ENCODE data around the gene MEF2D. TPM values are rescaled to one million over a fixed set of nuclear protein-coding genes. Genes with fewer than 3 reads are reported as not detected.

MEF2D gene
- polyA plus RNA-seq (8.7 to 11.5 TPM (median 9.3 TPM) in 3 replicates), polyA minus RNA-seq (7.3 to 38.8 TPM (median 10.3 TPM) in 3 replicates)
- polyA plus RNA-seq (2011; ENCODE audit: low read depth): 13.9 TPM
- polyA plus RNA-seq (2011; cell fraction: cytosol; rRNA removed): 9.2 and 17.8 TPM in 2 replicates
- 32.8 and 43.7 TPM in 2 replicates for polyA plus RNA-seq (2011; cell fraction: nucleus; rRNA removed)
- polyA plus RNA-seq (2012; ENCODE audit: low replicate concordance): 19.5 and 20.9 TPM in 2 replicates
- polyA minus RNA-seq (2011; cell fraction: cytosol; rRNA and poly(A)+ RNA removed): 25.7 TPM
- polyA minus RNA-seq (2011; cell fraction: nucleus; rRNA and poly(A)+ RNA removed): 18.3 and 27.6 TPM in 2 replicates

- dilution Hi-C loops (cut with MboI; ENCODE audit: extremely low pct_ligation_motif_present, low sequenced_read_pairs): no loop called here
- FAIRE-seq (no peak), DNase-seq (ENCODE audit: low read depth, low spot score) (no peak)
- peak within 1 kb of the TSS; percentile 98 for H3K27ac ChIP-seq (ENCODE audit: control insufficient read depth, insufficient read depth, low read length)
- H3K27me3 ChIP-seq (ENCODE audit: control insufficient read depth, extremely low read depth, insufficient read depth, low read length): no peaks in the 10 kb centered on the region
- H3K79me2 ChIP-seq (ENCODE audit: control insufficient read depth, insufficient read depth, low read length): peaks cover 49% of the 10 kb centered on the region
- H3K4me3 ChIP-seq (ENCODE audit: control insufficient read depth in 2 of 3, extremely low read depth in 1 of 3, insufficient read depth in 2 of 3, low read depth in 1 of 3, low read length in 3 of 3): peak within 1 kb of the TSS; percentile 86 to 99 (median 91)
- peak within 1 kb of the TSS; percentile 97 for H3K9ac ChIP-seq (ENCODE audit: control insufficient read depth, extremely low read depth, insufficient read depth, low read length)
- H2AFZ ChIP-seq (ENCODE audit: control insufficient read depth, low read length): peak within 1 kb of the TSS; percentile 58
- H4K20me1 ChIP-seq (ENCODE audit: control insufficient read depth, extremely low read depth, insufficient read depth, low read length): peaks cover 24% of the 10 kb centered on the region
- H3K36me3 ChIP-seq (ENCODE audit: control insufficient read depth in 2 of 2, extremely low read depth in 1 of 2, insufficient read depth in 2 of 2, low read length in 2 of 2): peaks cover 3 to 13% of the 10 kb centered on the region in 2 experiments
- H3K9me3 ChIP-seq (ENCODE audit: control insufficient read depth, low read depth, low read length): no peaks in the 10 kb centered on the region
- peaks cover 14% of the 10 kb centered on the region for H3K9me1 ChIP-seq (ENCODE audit: control insufficient read depth, extremely low read depth, insufficient read depth, low read length)
- H3K4me1 ChIP-seq (ENCODE audit: control insufficient read depth, extremely low read depth, insufficient read depth, low read length): peaks cover 66% of the 10 kb centered on the region
- TF ChIP-seq EZH2 (IDR thresholded peaks at IDR 0.05; ENCODE audit: low read length) (no peak), CTCF (optimal IDR thresholded peaks at IDR 0.05 in 1 of 3, IDR thresholded peaks at IDR 0.05 in 1 of 3, conservative IDR thresholded peaks at IDR 0.05 in 1 of 3; ENCODE audit: extremely low read depth in 1 of 3, insufficient read depth in 2 of 3, low read length in 3 of 3) (no peak)
- H3K4me2 ChIP-seq (ENCODE audit: control insufficient read depth, extremely low read depth, insufficient read depth, low read depth, low read length): peak within 1 kb of the TSS; percentile 100
These were observed at the start of gene MEF2D for GRCh38 chr1:156500543-156500792. TSS of gene MEF2D (minus strand) at chr1:156500775. CDS start at chr1:156483292, 17,483 bp downstream.

DNA sequence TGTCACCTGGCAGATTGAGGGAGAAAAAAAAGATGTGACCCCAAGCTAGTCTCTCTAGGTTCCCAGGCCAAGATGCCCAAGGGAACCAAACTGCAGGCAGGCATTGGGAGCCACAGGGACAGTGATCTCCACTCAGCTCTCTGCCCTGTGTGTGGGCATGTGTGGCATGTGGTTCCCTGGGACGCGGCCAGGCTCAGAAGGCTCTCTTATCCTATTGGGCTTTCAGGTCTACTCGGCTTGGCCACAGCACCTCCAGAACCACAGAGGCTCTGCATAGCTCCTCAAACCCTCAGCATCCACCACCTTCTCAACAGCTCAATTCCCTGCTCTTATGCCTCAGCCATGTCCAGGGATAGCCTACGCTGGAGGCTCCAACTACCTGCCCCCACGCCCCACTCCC is 49.8 kb upstream of the MEF2D start:
- dilution Hi-C loops (cut with MboI; ENCODE audit: extremely low pct_ligation_motif_present, low sequenced_read_pairs): no loop called here
- H4K20me1 ChIP-seq (ENCODE audit: control insufficient read depth, extremely low read depth, insufficient read depth, low read length): no peaks in the 10 kb centered on the region
- H2AFZ ChIP-seq (ENCODE audit: control insufficient read depth, low read length): no peak overlapping the region
- no peak overlapping the region for H3K27ac ChIP-seq (ENCODE audit: control insufficient read depth, insufficient read depth, low read length)
- no peaks in the 10 kb centered on the region for H3K79me2 ChIP-seq (ENCODE audit: control insufficient read depth, insufficient read depth, low read length)
- no peak overlapping the region for H3K9ac ChIP-seq (ENCODE audit: control insufficient read depth, extremely low read depth, insufficient read depth, low read length)
- no peak for DNase-seq (ENCODE audit: low read depth, low spot score)
- H3K9me3 ChIP-seq (ENCODE audit: control insufficient read depth, low read depth, low read length): no peaks in the 10 kb centered on the region
- no peak overlapping the region for H3K4me3 ChIP-seq (ENCODE audit: control insufficient read depth in 2 of 3, extremely low read depth in 1 of 3, insufficient read depth in 2 of 3, low read depth in 1 of 3, low read length in 3 of 3)
- H3K27me3 ChIP-seq (ENCODE audit: control insufficient read depth, extremely low read depth, insufficient read depth, low read length): no peaks in the 10 kb centered on the region
- H3K36me3 ChIP-seq (ENCODE audit: control insufficient read depth in 2 of 2, extremely low read depth in 1 of 2, insufficient read depth in 2 of 2, low read length in 2 of 2): peaks cover 4 to 38% of the 10 kb centered on the region in 2 experiments
- H3K4me1 ChIP-seq (ENCODE audit: control insufficient read depth, extremely low read depth, insufficient read depth, low read length): peaks cover 2% of the 10 kb centered on the region
- H3K4me2 ChIP-seq (ENCODE audit: control insufficient read depth, extremely low read depth, insufficient read depth, low read depth, low read length): no peak overlapping the region
- no peak for FAIRE-seq
- H3K9me1 ChIP-seq (ENCODE audit: control insufficient read depth, extremely low read depth, insufficient read depth, low read length): no peaks in the 10 kb centered on the region
- no peak for TF ChIP-seq EZH2 (IDR thresholded peaks at IDR 0.05; ENCODE audit: low read length)
- no peak for TF ChIP-seq CTCF (optimal IDR thresholded peaks at IDR 0.05 in 1 of 3, IDR thresholded peaks at IDR 0.05 in 1 of 3, conservative IDR thresholded peaks at IDR 0.05 in 1 of 3; ENCODE audit: extremely low read depth in 1 of 3, insufficient read depth in 2 of 3, low read length in 3 of 3)

Data from keratinocyte (primary cell).